ENCODE results near the gene ZG16B. TPM values are rescaled to one million over a fixed set of nuclear protein-coding genes. Genes with fewer than 3 reads are reported as not detected.

The ZG16B gene
- polyA plus RNA-seq, 4 donors, result 0.42 to 0.50 (median 0.47) TPM; not detected in 1

DNA sequence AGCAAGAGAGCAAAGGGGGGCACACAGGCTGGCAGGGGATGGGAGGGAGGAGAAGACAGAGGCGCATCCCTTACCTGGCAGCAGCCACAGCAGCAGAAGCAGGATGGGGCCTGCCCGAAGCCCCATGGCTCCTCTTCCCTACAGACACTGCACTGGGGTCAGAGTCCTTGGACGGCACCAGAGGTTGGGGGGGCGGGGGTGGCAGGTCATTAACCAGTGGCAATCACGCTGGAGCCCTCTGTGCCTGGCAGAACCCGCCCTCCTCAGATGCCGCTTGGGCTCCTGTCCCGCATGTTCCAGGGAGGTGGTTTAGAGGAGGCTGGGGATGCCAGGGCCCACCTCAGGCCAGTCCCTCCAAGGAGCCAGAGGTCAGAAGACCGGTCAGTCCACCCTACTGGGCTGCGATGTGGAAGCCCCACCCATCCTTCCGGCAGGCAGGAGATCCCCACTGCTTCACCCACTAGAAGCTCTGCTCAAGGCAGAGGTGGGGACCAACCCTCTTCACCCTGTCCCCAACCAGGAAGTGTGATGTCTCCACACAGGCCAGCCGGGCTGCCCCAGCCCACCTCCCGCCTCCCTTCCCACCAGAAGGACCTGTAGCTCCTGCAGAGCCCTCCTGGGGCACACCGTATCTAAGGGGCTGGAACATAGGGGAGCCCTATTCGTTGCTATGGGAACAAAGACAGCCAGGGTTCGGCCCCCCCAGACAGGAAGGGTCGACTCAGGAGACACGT lies 11.7 kb downstream of the ZG16B start:
- DNase-seq (ENCODE audit: low read depth in 4 of 4, low spot score in 3 of 4), result no peak

DNA sequence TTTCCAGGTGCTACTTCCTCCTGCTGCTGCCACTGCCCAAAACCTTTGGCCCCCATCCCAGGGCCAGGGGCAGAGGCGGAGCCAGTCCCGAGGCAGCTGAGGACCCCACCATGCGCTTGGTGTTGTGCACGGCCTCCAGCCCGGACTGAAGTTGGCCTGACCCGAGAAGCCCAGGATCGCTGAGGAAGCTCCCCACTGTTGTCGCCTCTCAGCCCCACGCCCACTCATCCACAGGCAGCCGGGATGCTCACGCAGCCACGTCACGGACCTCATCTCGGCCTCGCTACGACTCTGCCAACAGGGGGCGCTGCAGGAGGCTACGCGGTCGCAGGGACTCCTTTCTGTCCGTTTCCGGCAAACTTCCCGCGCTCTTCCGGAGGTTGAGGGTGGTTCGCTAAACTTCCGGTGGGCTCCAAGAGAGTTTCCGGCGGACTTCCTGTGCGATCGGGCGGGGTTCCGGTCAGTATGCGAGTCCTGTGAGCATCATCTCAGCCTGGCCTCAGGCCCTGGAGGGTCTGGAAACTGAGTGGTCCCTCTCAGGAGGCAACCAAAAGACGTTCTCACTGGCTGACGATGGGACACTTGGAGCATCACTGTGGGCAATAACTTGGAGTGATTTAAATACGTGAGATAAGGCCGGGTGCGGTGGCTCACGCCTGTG lies 12.4 kb downstream of the ZG16B start:
- DNase-seq (ENCODE audit: low read depth in 4 of 4, low spot score in 3 of 4), result no peak

DNA sequence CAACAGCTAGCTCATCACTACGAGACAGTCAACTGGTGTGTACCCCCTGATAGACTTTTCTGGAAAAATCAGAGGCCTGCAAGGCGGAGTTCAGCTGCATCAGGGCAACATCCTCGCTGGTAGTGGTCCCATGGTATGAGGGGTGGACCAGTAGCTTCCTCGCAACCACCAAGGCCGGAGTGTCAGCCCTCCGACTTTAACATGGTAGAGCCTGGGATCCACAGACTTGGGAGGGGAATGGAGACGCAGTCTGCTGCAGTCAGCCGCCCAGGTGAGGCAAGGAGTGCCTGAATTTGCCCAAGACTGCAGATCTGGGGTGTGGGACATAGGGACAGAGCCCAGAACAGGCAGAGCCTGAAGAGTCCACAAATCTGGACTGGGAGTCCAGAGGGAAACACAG lies 13.4 kb downstream of the ZG16B start:
- no peak for DNase-seq (ENCODE audit: low read depth in 4 of 4, low spot score in 3 of 4)

DNA sequence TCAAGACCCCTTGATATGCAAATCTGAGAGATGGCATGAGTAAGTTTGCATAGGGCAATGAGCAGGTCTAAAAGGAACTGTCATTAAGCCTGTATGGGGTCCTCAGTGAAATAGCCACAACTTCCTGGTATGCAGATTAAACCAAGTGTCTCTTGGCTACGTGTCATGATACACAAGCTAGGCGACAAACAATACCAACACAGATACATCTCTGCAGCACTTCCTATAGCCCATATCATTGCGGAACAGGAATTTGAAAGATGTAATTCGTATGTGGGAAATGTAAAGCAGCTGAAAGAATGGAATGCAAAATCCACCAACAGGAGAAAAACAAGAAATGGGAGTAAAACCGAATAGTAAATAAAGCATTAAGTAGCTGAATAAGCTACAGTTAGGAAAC lies 15.0 kb downstream of the ZG16B start:
- DNase-seq (ENCODE audit: low read depth in 4 of 4, low spot score in 3 of 4), result no peak

DNA sequence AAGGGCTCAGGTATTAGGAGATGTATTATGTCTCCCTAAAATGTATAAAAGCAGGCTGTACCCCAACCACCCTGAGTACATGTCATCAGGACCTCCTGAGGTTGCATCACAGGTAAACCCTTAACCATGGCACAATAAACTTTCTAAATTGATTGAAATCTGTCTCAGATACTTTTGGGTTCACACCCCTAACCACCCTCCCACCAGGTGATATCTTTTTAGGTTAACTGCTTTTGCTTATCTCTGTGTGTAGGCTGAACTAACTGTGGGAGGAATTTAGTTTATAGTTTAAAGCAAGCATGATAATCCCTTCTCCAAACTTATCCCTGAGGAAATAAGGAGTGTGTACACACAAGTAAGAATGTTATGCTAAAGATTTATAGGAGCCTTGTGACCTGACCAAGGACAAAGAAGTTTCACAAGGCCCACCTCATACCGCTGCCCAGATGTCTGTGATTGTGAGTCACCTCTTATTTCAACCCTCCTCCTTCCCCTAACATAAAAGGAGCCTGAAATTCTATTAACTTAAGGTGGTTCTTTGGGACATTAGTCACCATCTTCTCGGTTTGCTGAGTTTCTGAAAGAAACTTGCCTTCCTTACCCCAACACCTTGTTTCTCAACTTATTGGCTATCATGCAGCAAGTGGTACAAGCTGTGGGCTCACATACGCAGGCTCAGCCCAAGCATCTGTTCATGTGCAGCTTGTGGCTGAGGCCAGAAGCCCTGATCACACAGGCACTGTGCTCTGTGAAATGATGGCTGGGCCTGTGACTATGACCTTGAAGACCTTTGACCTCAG lies 16.6 kb downstream of the ZG16B start:
- no peak for DNase-seq (ENCODE audit: low read depth in 4 of 4, low spot score in 3 of 4)

DNA sequence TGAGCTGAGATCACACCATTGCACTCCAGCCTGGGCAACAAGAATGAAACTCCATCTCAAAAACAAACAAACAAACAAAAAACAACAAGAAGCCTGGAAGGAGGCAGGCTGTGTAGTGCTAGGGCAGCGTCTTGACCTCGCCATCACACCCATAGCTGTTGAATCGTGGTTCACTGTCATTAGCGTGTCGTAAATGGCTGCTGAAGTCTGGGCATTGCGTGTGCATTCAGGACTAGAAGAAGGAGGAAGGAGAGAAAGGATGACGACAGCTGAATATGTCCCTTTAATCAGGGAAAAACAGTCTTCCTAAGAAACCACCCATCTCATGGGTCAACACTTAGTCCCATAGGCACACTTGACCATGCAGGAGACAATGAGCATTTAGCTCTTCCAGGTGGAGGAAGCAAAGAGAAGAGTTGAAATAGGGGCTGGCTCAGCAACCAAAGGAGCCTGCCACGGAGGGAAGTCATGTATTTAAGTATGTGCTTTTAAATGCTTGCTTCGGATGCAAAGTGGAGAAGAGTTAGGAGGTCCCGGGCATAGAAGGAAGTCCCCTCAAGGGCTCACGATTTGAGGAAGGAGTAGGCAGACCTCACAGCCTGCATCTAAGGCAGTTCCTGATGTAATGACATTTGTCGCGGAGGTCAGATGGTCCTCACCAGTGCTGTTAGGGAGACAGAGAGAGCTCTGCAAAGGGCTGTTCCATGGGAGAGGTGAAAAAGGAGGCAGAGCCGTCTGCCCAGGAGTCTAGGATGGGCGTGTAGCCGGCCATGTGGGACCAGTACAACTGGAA lies 19.0 kb downstream of the ZG16B start:
- DNase-seq (ENCODE audit: low read depth in 4 of 4, low spot score in 3 of 4), result no peak

DNA sequence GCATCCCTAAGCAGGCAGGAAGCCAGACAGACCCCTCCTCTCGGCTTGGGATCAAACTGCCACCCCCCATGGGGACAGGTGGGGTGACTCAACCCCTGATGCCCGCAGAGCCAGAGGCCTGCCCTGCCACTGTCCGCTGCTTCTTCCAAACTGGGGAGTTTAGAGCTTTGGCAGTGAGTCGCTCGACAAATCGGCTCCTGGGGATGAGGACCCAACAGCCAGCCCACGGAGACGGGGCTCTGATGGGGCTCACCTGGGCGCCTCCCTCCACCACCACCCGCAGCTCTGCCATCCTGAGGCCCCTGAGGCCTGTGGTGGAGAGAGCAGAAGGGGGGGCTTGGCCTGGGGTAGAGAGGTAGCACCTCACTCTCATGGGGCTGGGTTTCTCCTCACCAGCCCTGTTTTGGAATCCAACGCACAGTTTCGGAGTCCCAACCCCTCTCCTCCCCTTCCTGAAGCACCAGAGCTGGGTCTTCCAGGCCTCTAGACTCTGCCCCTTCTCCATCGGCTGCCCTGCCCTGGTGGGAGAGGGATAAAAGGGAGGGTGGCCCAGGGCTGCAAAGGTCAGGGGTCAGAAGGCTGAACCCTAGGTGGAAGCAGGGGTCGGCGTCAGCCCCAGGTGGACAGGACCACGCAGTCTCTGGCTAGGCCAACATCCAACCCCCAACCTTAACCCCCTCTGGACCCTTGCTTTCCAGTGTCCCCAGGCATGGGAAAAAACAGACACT lies 22.1 kb downstream of the ZG16B start:
- DNase-seq (ENCODE audit: low read depth in 4 of 4, low spot score in 3 of 4), result no peak

DNA sequence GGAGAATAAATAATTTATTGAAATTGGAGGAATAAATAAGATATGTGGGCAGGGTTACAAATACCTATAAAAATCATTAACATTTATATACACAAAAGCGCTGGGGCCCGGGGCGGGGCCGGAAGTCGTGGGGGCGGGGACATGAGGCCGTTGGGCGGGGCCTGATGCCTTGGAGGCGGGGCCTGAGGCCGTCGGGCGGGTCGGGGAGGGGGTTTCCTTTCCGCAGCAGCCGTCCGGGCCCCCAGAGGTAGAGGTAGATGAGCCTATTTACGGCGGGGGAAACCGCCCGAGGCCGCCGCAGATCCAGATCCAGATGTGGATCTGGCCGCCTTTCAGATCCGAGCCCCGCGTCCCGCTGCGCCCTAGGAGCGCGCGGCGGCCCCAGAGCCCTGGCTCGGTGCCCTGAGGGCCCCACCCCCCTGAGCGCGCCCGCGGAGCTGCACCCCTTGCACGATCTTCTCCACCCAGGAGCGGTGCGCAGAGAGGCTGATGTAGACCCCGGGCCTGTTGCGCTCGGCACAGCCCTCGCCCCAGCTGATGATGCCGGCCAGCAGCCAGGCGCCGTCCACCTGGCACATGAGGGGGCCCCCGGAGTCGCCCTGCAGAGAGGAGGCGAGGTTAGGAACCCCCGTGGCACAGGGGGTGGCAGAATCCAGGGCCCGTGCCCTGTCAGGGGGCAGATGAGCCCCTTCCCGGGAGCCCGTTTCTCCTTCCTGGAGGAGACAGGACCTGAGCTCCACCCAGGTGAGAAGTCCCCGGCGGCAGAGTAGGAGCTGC lies 22.8 kb downstream of the ZG16B start:
- no peak for DNase-seq (ENCODE audit: low read depth in 4 of 4, low spot score in 3 of 4)

DNA sequence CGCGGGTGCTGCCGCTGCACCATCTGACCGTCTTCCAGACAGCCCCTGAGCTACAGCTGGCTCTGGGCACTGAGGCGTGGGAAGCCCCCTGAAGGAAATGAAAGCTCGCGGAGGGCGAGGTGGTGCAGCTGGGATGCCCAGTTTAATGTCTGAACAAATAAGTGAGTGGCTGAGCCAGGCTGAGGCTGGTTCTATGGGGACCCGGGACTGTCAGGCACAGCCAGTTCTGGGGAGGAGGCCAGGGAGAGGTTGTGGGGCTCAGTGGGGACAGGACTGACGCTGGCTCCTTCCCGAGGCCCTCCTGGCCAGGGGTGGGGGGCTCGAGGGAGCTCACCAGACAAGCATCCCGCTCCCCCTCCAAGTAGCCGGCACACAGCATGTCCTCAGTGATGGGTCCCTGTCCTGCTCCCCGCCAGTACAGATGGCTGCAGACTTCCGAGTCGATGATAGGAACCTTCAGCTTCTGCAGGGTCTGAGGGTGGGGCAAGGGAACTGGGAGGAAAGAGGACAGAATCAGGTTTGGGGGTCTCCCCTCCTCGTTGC lies 23.5 kb downstream of the ZG16B start:
- no peak for DNase-seq (ENCODE audit: low read depth in 4 of 4, low spot score in 3 of 4)

DNA sequence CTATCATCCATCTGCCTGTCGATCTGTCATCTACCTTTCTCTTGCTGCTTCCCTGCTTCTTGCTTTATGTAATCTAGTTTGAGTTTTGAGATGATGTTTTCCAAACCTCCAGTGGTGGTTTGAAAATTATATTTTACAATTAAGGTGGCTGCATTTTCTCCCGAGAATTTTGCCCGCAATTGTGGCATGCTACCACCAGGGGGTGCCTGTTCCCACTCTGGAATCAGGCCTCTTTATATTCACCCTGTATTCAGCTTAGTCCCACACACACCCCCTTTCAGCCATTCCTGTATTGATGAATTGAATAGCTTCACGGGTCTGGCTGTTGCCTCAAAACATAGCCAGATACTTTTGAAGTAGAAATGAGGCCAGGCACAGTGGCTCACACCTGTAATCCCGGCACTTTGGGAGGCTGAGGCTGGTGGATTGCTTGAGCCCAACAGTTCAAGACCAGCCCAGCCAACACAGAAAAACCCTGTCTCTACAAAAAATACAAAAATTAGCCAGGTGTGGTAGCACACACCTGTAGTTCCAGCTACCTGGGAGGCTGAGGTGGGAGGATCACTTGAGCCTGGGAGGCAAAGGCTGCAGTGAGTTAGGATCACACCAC lies 24.7 kb downstream of the ZG16B start:
- no peak for DNase-seq (ENCODE audit: low read depth in 4 of 4, low spot score in 3 of 4)

DNA sequence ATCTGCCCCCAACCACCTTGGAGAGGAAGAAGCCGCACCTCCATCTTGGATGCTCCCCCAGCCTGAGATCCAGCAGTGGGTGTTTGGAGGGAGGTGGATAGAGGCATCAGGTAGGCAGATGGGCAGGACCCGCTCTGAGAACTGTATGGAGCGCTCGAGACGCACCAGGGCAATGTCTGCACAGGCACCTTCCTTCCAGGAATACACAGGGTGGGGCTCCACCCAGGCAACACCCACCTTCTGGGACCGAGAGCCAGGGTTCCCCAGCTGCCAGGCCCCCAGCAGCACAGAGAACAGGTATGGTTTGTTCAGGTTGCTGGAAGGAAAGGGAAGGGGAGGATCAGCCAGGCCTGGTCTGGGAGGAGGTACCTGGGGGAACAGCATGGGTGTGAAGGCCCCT lies 25.4 kb downstream of the ZG16B start:
- no peak for DNase-seq (ENCODE audit: low read depth in 4 of 4, low spot score in 3 of 4)

DNA sequence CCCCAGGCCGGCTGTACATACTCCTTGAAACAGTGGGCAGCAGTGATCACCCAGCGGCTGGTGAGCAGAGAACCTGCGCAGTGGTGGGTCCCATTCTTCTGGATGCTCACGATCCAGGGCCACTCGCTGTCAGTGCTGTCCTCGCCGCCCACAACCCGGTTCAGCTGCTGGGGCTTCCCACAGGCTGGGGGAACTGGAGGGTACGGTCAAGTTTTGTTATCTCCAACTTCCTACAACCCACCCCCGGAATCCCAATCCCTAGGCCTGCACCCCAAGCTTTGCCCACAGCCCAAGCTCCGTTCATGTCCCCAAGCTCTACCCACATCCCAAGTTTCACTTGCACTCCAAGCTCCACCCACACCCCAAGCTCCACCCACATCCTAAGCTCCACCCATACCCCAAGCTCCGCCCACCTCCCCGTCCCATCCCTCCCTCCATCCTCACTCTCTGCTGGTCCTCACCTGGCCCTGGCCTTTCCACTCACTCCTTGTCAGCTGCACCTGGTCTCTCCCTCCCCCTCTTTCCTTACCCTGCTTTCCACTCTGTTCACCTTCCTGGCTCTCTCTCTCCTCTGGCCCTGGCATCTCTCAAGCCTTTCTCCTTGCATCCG lies 26.1 kb downstream of the ZG16B start:
- no peak for DNase-seq (ENCODE audit: low read depth in 4 of 4, low spot score in 3 of 4)

DNA sequence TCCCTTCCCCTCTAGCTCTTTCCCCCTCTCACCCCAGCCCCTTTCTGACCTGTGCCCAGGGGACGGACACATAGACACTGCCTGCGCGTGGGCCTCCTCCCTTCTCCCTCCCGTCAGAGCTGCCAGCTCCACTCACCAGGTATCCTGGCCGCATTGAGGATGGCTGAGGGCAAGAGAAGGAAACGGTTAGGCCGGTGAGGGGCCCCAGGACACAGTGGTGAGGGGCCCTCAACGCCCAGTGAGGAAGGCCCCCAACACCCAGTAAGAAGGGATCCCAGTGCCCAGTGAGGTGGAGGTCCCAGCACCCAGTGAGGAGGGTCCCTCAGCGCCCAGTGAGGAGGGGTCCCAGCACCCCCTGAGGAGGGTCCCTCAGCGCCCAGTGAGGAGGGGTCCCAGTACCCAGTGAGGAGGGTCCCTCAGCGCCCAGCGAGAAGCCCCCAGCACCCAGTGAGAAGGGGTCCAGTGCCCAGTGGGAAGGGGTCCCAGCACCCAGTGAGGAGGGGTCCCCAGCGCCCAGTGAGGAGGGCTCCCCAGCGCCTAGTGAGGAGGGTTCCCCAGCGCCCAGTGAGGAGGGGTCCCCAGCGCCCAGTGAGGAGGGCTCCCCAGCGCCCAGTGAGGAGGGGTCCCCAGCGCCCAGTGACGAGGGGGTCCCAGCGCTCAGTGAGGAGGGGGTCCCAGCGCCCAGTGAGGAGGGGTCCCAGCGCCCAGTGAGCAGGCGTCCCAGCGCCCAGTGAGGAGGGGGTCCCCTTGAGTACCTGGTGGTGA lies 26.8 kb downstream of the ZG16B start:
- DNase-seq (ENCODE audit: low read depth in 4 of 4, low spot score in 3 of 4), result no peak

DNA sequence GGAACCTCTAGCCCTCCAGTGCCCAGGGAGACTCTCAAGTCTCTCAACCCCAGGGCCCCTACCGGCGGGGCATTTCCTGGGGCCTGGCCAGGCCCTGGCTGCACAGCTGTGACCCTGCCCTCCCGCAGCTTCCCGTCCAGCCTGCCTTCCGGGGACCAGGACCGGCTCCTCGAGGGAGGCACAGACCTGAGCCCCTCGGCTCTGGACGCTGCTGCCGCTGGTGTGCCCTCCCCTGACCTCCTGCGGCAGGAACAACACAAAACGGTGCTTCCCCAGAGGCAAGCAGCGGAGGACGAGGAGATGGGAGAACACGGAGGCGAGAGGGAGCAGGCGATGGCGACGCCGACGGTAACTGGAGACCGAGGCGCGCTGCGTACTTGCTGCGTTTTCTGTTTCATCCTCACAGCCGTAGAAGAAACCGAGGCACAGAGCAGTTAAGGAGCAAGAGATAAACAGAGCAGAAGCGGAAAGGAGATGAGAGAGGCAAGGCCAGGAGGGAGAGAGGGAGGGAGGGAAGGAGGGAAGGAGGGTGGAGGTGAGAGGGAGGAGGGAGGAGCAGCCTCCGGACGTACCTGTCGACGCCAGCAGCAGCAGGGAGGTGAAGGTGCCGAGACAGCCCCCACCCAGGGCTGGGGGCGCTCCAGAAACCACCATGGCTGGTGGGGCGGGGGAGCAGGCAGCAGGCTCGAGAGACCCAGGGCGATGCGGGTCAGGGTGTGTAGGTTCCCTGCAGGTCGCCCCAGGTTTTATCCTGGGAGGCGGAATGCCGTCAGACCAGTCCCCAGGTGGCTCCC lies 27.5 kb downstream of the ZG16B start, which contains the start of gene PRSS22:
PRSS22 (minus strand) TSS at position 720 of the 794 bp plus-strand sequence; CDS start at position 654, 66 bp downstream.
- DNase-seq (ENCODE audit: low read depth in 4 of 4, low spot score in 3 of 4), result no peak

DNA sequence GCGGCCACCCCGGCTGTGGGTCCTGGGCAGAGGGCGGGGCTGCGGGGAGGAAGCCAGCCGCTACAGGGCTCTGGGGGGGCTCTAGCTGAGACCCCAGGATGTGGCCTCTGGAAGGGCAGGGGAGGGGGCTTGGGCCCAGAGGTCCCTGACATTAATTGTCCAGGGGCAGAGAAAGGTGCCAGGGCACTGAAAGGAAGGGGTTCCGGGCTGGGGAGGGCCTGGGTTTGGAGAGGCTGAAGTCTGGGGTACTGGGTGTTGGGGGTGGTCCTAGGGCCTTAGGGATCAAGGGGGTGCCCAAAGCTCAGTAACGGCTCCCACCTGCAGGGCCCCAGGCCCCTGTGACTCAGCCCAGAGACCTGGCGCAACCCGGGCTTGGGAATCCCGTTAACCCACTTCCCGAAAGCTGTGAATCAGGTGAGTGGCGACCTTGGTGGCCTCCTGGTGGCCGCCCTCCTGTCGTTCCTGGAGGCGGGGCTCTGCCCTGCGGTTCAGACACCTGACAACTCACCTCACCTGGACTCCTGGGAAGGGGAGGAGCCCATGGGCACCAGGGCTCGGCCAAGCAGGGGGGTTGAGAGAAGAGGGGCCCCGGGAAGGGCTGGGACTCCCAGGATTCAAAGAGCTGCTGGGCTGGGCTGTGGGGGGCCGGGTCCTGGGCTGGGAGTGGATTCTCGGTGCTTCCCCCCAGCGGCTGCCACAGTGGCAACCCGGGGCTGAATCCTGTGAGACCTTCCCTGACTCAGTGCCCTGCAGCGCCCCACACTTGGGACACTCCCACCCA lies 28.3 kb downstream of the ZG16B start:
- DNase-seq (ENCODE audit: low read depth in 4 of 4, low spot score in 3 of 4), result no peak

Data from left renal pelvis (tissue), 4 donors.